ENCODE measurements around the gene DIP2C.

Gene DIP2C

DNA sequence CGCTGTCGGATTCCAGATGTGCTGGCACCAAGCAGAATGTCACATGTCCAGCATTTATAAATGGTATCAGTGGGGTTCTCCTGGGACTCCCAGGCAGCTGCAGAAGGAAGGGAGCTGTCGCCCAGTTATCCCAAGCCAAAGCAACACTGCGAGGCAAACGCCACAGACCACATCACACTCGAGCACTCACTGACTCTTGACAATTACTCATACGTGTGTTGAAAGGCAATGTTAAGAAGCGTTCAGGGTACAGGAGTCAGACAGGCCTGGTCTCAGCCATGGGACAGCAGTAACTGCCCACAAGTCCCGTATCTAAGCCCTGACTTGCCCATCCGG, 113.4 kb downstream of the DIP2C start:
- Histone ChIP-seq H3K27me3 (no peaks in the 10 kb centered on the region), H3K9me3 (no peaks in the 10 kb centered on the region), H3K4me3 (peak overlapping the region in 1 of 2 donors; percentile 1), H3K4me1 (peaks cover 5 to 55% (median 23%) of the 10 kb centered on the region in 4 donors), H3K36me3 (no peaks in the 10 kb centered on the region), H3K27ac (peak overlapping the region; percentile 2 to 41)
- intact Hi-C loops (cut with DNase I; ENCODE audit: low total_unique reads) = loop anchor here (10.0 kb wide), 1 partner anchor 51 kb away; no protein-coding TSS in a partner anchor
- peak; percentile 33 to 81 for DNase-seq
- TF ChIP-seq, protein P1, sequence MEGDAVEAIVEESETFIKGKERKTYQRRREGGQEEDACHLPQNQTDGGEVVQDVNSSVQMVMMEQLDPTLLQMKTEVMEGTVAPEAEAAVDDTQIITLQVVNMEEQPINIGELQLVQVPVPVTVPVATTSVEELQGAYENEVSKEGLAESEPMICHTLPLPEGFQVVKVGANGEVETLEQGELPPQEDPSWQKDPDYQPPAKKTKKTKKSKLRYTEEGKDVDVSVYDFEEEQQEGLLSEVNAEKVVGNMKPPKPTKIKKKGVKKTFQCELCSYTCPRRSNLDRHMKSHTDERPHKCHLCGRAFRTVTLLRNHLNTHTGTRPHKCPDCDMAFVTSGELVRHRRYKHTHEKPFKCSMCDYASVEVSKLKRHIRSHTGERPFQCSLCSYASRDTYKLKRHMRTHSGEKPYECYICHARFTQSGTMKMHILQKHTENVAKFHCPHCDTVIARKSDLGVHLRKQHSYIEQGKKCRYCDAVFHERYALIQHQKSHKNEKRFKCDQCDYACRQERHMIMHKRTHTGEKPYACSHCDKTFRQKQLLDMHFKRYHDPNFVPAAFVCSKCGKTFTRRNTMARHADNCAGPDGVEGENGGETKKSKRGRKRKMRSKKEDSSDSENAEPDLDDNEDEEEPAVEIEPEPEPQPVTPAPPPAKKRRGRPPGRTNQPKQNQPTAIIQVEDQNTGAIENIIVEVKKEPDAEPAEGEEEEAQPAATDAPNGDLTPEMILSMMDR (IDR thresholded peaks at IDR 0.05) = no peak

DNA sequence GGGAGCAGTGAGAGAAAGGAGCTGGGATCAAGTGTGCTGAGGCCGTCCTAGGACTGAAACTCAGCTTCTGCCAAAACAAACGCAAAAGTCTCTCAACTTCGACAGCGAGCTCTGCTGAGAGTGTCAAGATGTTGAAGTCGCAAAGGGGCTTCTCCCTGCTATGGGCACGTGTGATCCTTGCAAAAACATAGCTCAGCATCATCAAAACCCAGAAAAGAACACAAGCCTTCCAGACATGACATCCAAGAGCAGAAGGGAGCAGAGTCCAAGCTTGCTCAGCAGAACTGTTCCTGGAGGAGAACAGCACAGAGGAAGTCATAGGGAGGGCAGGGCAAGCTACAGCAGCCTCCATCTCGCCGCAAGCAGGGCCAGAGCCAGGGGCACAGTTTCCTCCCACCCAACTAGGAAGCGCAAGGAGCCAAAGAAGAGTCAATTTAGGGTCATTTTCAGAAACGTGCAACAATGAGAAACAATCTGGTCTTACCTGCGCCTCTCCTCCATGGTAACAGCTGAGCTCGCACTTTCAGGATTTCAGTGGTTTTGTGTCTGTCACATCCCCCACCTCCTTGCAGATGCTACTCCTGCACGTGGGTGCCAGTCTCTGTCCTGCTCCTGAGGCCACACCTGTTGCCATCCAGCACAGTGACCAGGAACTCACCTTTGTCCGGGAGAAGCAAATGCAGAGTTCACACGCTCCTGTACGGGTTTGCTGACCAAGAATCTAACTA, 113.9 kb downstream of the DIP2C start:
- TF ChIP-seq, protein P1 (IDR thresholded peaks at IDR 0.05) = no peak
- Histone ChIP-seq H3K36me3 (no peaks in the 10 kb centered on the region), H3K27ac (peak overlapping the region; percentile 2 to 41), H3K9me3 (no peaks in the 10 kb centered on the region), H3K4me1 (peaks cover 5 to 55% (median 22%) of the 10 kb centered on the region in 4 donors), H3K27me3 (no peaks in the 10 kb centered on the region), H3K4me3 (peak overlapping the region; percentile 1)
- DNase-seq = no peak
- intact Hi-C loops (cut with DNase I; ENCODE audit: low total_unique reads) = loop anchor here (10.0 kb wide), 1 partner anchor 51 kb away; no protein-coding TSS in a partner anchor

DNA sequence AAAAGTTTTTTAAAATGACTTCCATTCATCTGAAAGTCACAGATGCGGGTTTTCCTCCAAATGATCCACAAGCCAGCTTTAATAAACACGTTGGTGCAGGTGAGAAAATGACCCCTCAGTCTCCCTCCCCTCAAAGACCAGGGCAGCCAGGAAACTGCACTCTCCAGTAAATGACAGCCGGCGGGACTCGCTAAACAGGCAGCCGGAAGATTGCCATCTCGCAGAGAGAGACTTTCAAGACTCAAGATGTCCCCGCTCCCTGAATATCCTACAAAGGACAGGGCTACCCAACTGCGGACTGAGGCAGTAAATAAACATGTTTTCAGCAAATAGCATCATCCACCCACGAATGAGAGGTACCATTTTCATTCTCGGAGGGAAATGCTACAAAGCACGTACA, 116.8 kb downstream of the DIP2C start:
- intact Hi-C loops (cut with DNase I; ENCODE audit: low total_unique reads) = loop anchor here (10.0 kb wide), 1 partner anchor 48 kb away; no protein-coding TSS in a partner anchor
- no peak overlapping the region for H3K4me3 ChIP-seq
- no peaks in the 10 kb centered on the region for H3K27me3 ChIP-seq
- H3K9me3 ChIP-seq = peaks cover 0 to 9% (median 0%) of the 10 kb centered on the region in 3 donors
- no peak for DNase-seq
- H3K36me3 ChIP-seq = no peaks in the 10 kb centered on the region
- H3K27ac ChIP-seq = no peak overlapping the region
- TF ChIP-seq, protein P1 (IDR thresholded peaks at IDR 0.05) = no peak
- peaks cover 5 to 52% (median 21%) of the 10 kb centered on the region in 4 donors for H3K4me1 ChIP-seq

DNA sequence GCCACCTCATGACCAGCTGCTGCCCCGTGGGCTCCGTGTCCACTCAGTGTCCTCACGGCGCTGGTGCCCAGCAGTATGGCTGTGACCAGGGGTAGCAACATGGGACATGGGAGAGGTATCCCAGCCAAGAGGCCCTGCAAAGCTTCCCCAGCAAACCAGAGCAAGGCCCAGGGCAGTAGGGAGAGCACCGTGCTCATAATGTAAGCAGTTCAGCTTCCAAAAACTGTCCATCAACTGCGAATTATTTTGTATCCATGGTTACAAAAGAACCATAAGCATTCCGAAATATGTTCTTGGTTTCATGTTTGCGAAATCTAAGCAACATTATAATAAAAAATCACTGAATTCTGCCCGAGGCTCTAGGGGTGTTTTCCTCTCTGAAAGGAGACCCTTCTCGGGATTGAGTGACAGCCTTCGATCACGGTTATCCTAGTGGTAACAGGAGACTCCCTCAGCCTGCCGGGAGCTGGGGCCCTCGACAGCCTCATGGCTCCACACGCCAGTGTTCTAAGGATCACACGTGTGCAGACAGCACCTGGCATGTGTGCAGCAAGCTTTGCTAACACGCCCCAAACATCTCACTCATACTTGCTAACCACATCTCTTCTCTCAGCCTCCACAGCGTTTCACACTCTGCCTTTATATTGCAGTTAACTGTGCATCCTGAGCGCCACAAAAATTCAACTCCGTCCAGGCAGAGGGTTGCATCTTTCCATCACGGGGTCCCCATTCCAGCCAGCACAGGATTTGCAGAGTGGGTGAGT, 117.6 kb downstream of the DIP2C start:
- DNase-seq = no peak
- Histone ChIP-seq H3K4me1 (peaks cover 5 to 56% (median 21%) of the 10 kb centered on the region in 4 donors), H3K27me3 (no peaks in the 10 kb centered on the region), H3K27ac (peak overlapping the region; percentile 15 to 24), H3K4me3 (no peak overlapping the region), H3K36me3 (no peaks in the 10 kb centered on the region), H3K9me3 (peaks cover 0 to 9% (median 0%) of the 10 kb centered on the region in 3 donors)
- intact Hi-C loops (cut with DNase I; ENCODE audit: low total_unique reads) = loop anchor here (10.0 kb wide), 1 partner anchor 47 kb away; no protein-coding TSS in a partner anchor
- TF ChIP-seq, protein P1 (IDR thresholded peaks at IDR 0.05) = no peak

DNA sequence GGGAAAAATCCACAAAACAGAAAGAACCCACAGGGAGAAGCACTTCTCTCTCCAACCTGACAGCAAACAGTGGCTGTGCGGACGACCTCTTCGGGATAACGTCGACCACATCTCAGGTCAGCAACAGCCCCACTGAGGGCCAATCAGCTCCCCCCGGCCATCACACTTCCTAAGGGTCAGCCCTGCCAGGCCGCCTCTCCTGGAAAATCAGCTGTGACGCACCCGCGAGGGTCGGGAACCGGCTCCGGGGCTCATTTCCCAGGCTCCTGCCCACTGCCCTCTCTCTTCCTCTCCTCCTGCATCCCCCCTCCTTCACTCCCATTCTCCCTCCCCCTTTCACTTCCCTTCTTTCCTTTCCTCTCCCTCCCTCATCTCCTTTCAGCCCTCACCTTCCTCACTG, 118.3 kb downstream of the DIP2C start:
- no peaks in the 10 kb centered on the region for H3K36me3 ChIP-seq
- peak overlapping the region; percentile 15 to 24 for H3K27ac ChIP-seq
- H3K4me1 ChIP-seq = peaks cover 5 to 56% (median 20%) of the 10 kb centered on the region in 4 donors
- H3K27me3 ChIP-seq = no peaks in the 10 kb centered on the region
- peaks cover 0 to 9% (median 0%) of the 10 kb centered on the region in 3 donors for H3K9me3 ChIP-seq
- H3K4me3 ChIP-seq = no peak overlapping the region
- intact Hi-C loops (cut with DNase I; ENCODE audit: low total_unique reads) = loop anchor here (10.0 kb wide), 1 partner anchor 46 kb away; no protein-coding TSS in a partner anchor
- TF ChIP-seq, protein P1 (IDR thresholded peaks at IDR 0.05) = no peak
- no peak for DNase-seq
